Testis (tissue), 2 donors: Measurements from ENCODE around the gene SPAG4.

ENCODE experiments used
- CTCF ChIP-seq, 3 experiments: fragments of 450-650 bp in 2 of 3; fragments of 200-600 bp in 1 of 3; sonication (generic) in 1 of 3; IDR thresholded peaks; one replicate each; pipeline ENCODE4 v1.5.1; 2016 to 2019; ENCODE audit warnings: antibody characterized with exemption in 3 of 3, mild to moderate bottlenecking in 2 of 3, moderate library complexity in 1 of 3
- POLR2A ChIP-seq: fragments of 450-650 bp; IDR thresholded peaks from one replicate; pipeline ENCODE4 v1.6.1; 2017; ENCODE audit warnings: antibody characterized with exemption, mild to moderate bottlenecking, moderate library complexity

GRCh38 chr20:35606127-35606526 is 9.5 kb upstream of the SPAG4 start:
- TF ChIP-seq CTCF (IDR thresholded peaks at IDR 0.05) (no peak), POLR2A (no peak)
